Stomach (tissue), 4 donors: ENCODE measurements around the gene ANTXRL.

Source experiments
- POLR2A ChIP-seq, 4 donors: fragments of 450-650 bp; IDR thresholded peaks; one replicate each; pipeline ENCODE4 v1.6.1; 2016; ENCODE audit warnings: antibody characterized with exemption in 4 of 4, control low read depth in 2 of 4, mild to moderate bottlenecking in 1 of 4, moderate library complexity in 1 of 4
- POLR2AphosphoS5 ChIP-seq, 3 donors: sonication (generic); formaldehyde crosslinking; IDR thresholded peaks; one replicate each; pipeline ENCODE4 v1.6.1; 2016; ENCODE audit warnings: antibody characterized with exemption in 3 of 3
- TF ChIP-seq, protein P1 (sequence below), 7 experiments: fragments of 450-650 bp in 4 of 7; fragments of 200-600 bp in 3 of 7; sonication (generic) in 3 of 7; IDR thresholded peaks; one replicate each; pipeline ENCODE4 v1.5.1; 2016 to 2019; ENCODE audit warnings: antibody characterized with exemption in 7 of 7, control low read depth in 2 of 7, mild to moderate bottlenecking in 1 of 7

- TF ChIP-seq, protein P1, sequence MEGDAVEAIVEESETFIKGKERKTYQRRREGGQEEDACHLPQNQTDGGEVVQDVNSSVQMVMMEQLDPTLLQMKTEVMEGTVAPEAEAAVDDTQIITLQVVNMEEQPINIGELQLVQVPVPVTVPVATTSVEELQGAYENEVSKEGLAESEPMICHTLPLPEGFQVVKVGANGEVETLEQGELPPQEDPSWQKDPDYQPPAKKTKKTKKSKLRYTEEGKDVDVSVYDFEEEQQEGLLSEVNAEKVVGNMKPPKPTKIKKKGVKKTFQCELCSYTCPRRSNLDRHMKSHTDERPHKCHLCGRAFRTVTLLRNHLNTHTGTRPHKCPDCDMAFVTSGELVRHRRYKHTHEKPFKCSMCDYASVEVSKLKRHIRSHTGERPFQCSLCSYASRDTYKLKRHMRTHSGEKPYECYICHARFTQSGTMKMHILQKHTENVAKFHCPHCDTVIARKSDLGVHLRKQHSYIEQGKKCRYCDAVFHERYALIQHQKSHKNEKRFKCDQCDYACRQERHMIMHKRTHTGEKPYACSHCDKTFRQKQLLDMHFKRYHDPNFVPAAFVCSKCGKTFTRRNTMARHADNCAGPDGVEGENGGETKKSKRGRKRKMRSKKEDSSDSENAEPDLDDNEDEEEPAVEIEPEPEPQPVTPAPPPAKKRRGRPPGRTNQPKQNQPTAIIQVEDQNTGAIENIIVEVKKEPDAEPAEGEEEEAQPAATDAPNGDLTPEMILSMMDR (IDR thresholded peaks at IDR 0.05) = no peak
- TF ChIP-seq POLR2A (IDR thresholded peaks at IDR 0.05) (no peak), POLR2AphosphoS5 (IDR thresholded peaks at IDR 0.05) (no peak)
These were observed 32.3 kb upstream of the ANTXRL start for GRCh38 chr10:46254467-46254866.
